Measurements from ENCODE around the gene ANKHD1.
"Not testable (repeated sequence)": the region's sequence is repeated elsewhere in the genome, so short reads cannot be mapped to it uniquely, and the experiment has no call there.

The ANKHD1 gene

GRCh38 chr5:140420665-140421361 lies 19.2 kb downstream of the ANKHD1 start:
- no peak for DNase-seq (ENCODE audit: low read depth)
- TF ChIP-seq, protein P1, sequence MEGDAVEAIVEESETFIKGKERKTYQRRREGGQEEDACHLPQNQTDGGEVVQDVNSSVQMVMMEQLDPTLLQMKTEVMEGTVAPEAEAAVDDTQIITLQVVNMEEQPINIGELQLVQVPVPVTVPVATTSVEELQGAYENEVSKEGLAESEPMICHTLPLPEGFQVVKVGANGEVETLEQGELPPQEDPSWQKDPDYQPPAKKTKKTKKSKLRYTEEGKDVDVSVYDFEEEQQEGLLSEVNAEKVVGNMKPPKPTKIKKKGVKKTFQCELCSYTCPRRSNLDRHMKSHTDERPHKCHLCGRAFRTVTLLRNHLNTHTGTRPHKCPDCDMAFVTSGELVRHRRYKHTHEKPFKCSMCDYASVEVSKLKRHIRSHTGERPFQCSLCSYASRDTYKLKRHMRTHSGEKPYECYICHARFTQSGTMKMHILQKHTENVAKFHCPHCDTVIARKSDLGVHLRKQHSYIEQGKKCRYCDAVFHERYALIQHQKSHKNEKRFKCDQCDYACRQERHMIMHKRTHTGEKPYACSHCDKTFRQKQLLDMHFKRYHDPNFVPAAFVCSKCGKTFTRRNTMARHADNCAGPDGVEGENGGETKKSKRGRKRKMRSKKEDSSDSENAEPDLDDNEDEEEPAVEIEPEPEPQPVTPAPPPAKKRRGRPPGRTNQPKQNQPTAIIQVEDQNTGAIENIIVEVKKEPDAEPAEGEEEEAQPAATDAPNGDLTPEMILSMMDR (IDR thresholded peaks at IDR 0.05; ENCODE audit: insufficient read depth, low read depth, low read length, missing control alignments), result no peak
- H3K4me3 ChIP-seq (ENCODE audit: low read depth, low read length), result no peak overlapping the region

- not testable (repeated sequence) for DNase-seq (ENCODE audit: low read depth); H3K4me3 ChIP-seq (ENCODE audit: low read depth, low read length)
Observed at GRCh38 chr5:140421375-140421774, 19.7 kb downstream of the ANKHD1 start.

- DNase-seq (ENCODE audit: low read depth), result no peak
- TF ChIP-seq, protein P1 (IDR thresholded peaks at IDR 0.05; ENCODE audit: insufficient read depth, low read depth, low read length, missing control alignments), result no peak
- H3K4me3 ChIP-seq (ENCODE audit: low read depth, low read length), result no peak overlapping the region
Observed at GRCh38 chr5:140423609-140424008, 22.0 kb downstream of the ANKHD1 start.

GRCh38 chr5:140424135-140424534 lies 22.5 kb downstream of the ANKHD1 start:
- TF ChIP-seq, protein P1 (IDR thresholded peaks at IDR 0.05; ENCODE audit: insufficient read depth, low read depth, low read length, missing control alignments), result no peak
- H3K4me3 ChIP-seq (ENCODE audit: low read depth, low read length), result no peak overlapping the region
- no peak for DNase-seq (ENCODE audit: low read depth)

DNA sequence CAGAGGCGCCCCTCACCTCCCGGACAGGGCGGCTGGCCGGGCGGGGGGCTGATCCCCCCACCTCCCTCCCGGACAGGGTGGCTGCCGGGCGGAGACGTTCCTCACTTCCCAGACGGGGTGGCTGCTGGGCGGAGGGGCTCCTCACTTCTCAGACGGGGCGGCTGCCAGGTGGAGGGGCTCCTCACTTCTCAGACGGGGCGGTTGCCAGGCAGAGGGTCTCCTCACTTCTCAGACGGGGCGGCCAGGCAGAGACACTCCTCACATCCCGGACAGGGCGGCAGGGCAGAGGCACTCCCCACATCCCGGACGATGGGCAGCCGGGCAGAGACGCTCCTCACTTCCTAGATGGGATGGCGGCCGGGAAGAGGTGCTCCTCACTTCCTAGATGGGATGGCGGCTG lies 26.1 kb downstream of the ANKHD1 start:
- not testable (repeated sequence) for DNase-seq (ENCODE audit: low read depth); H3K4me3 ChIP-seq (ENCODE audit: low read depth, low read length)

GRCh38 chr5:140429724-140430123 lies 28.1 kb downstream of the ANKHD1 start:
- no peak for DNase-seq (ENCODE audit: low read depth)
- H3K4me3 ChIP-seq (ENCODE audit: low read depth, low read length), result no peak overlapping the region
- TF ChIP-seq, protein P1 (IDR thresholded peaks at IDR 0.05; ENCODE audit: insufficient read depth, low read depth, low read length, missing control alignments), result no peak

DNA sequence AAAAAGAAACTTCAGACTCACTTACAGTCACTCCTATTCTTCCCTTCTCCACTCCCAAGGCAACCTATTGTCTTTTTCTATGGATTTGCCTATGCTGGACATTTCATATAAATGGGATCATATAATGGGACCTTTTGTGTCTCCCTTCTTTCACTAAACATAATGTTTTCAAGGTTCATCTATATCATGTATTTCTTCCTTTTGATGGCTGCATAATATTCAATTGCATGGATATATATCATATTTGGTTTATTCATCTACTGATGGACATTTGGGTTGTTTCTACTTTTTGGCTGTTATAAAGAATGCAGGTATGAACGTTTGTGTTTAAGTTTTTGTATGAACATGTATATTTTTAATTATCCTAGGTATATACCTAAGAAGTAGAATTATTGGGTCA lies 30.6 kb downstream of the ANKHD1 start:
- no peak overlapping the region for H3K4me3 ChIP-seq (ENCODE audit: low read depth, low read length)
- no peak for DNase-seq (ENCODE audit: low read depth)
- TF ChIP-seq, protein P1 (IDR thresholded peaks at IDR 0.05; ENCODE audit: insufficient read depth, low read depth, low read length, missing control alignments), result no peak

DNA sequence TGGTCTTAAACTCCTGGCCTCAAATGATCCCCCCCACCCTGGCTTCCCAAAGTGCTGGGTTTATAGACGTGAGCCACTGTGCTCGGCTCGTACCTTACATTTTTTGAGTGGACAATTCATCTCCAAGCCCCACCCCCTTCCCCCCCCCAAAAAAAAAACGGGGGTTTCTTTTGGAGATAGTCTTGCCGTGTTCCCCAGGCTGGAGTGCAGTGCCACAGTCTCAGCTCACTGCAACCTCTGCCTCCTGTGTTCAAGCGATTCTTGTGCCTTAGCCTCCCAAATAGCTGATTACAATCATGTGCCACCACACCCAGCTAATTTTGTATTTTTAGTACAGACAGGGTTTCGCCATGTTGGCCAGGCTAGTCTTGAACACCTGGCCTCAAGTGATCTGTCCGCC lies 31.3 kb downstream of the ANKHD1 start:
- TF ChIP-seq, protein P1 (IDR thresholded peaks at IDR 0.05; ENCODE audit: insufficient read depth, low read depth, low read length, missing control alignments), result no peak

DNA sequence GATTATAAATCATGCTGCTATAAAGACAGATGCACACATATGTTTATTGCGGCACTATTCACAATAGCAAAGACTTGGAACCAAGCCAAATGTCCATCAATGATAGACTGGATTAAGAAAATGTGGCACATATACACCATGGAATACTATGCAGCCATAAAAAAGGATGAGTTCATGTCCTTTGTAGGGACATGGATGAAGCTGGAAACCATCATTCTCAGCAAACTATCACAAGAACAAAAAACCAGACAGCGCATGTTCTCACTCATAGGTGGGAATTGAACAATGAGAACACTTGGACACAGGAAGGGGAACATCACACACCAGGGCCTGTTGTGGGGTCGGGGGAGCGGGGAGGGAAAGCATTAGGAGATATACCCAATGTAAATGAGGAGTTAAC lies 55.7 kb downstream of the ANKHD1 start:
- H3K4me3 ChIP-seq (ENCODE audit: low read depth, low read length), result not testable (repeated sequence)

More for the DNA sequence above, 31.3 kb downstream of the ANKHD1 start:
- H3K4me3 ChIP-seq (ENCODE audit: low read depth, low read length), result no peak overlapping the region
- DNase-seq (ENCODE audit: low read depth), result no peak

More for the DNA sequence above, 55.7 kb downstream of the ANKHD1 start:
- not testable (repeated sequence) for DNase-seq (ENCODE audit: low read depth)

Measured in GM12865 (cell line).